HS-5 (cell line): ENCODE data around the gene LCNL1.

ENCODE experiments used
- DNase-seq: peaks from one replicate; pipeline ENCODE4 v3.0.0-alpha.2; 2012; ENCODE audit warnings: low read depth

The LCNL1 gene

DNA sequence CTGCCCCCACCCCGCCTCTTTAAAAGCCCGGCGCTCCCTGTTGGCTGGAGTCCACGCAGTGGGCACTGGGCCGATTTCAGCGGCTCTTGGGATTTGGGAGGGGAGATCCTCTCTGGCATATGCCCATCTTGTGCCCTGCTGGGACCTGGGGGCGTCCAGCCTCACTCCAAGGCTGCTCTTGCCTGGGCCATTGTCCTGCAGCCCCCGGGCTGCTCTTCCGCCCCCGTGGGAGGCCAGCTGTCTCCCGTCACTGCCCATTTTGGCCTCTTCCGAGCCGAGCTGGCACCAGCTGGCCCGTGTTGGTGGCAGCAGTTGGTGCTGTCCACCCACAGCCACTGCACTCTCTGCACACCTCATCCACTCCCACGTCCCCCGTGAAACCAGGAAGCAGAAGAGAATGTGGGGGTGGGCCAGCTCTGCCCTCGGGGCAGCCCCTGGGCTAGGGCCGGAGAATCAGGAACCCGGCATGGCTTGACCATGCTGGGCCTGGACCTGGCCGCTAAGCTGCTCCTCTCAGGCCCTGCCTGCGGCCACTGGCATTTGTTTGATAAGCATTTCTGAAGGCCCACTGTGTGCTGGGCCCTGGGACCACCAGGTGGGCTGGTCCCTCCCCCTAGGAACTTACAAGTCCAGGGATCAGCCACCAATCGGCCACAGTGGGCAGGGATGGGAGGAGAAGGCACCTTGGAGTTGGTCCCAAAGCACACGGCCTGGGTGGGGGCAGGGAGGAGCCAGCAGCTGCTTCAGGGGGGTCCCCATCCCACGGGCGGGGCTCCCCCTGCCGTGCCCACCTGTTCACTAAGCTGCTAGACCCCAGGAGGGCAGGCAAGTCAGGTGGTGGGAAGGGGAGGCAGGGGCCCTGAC is 35.5 kb upstream of the LCNL1 start:
- no peak for DNase-seq

- peak; percentile 15 for DNase-seq
Measured at GRCh38 chr9:136947955-136948510, 34.8 kb upstream of the LCNL1 start.

GRCh38 chr9:136949239-136949816 is 33.5 kb upstream of the LCNL1 start:
- no peak for DNase-seq

DNA sequence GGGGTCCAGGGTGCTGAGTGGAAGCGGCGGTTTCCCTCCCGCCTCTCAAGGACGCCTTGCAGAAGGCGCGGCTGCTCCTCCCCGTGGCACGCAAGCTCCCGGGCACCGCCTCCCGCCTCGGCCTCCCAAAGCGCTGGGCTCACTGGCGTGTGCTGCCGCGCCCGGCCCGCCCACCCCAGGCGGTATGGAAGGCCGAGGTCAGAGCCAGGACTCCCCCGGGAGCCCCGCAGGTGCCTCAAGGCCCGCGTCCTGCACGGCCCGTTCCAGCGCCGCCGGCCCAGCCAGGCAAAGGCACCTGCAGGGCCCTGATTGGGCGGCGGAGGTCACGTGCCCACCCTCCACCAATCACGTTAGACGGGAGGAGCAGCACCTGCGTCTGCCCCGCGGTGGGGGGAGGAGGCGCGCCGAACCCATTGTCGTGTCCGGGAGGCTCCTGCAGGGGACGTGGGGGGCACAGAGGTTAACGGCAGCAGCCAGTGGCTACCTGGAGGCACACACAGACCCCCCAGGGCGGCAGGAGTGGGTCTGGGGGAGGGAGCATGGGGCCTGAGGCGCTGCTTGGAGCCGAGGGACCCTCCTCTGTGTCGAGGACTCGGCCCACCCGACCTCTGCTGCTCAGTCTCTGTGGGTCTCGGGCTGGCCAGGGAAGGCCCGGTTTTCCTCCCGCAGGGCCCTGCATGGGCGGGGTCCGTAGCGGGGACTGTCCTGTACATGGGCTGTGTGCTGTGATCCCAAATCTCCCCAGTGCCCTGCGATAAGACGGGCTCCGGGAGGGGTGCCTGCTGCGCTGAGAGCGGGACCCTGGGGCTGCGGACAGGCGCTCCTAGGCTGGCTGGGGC is 32.8 kb upstream of the LCNL1 start:
- DNase-seq: peak; percentile 50

DNA sequence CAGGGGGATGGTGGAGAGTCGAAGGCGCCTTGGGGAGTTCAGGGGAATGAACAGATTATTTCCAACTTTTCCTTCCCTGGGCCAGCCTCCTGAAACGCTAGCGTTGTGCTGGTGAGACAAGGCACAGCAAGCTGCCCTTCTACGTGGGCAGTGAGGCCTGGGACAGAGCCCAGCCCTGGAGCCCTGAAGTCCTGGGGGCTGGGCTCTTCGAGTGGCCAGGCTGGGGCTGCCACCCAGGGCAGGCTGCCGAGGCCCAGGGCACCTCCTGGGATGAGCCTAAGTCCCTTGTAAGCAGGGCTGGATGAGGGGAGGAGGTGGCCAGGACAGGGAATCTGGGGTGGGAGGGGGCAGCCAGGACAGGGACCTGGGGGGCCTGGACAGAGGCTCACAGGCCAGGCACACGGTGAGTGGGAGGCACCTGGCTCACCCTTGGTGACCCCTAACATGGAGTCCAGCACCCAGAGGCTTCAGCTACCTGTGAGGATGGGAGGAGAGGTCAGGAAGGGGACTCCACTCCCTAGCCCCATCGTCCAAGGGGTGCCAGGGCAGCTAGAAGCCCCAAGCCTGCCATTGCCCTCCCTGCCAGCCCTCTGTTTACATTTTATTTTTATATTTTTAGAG is 32.0 kb upstream of the LCNL1 start:
- DNase-seq: no peak

- DNase-seq: no peak
Measured at GRCh38 chr9:136951541-136952320, 31.1 kb upstream of the LCNL1 start, which contains the start of gene LCN12. TSS of gene LCN12 (plus strand) at chr9:136952273. CDS start at chr9:136952328, 55 bp downstream.

DNA sequence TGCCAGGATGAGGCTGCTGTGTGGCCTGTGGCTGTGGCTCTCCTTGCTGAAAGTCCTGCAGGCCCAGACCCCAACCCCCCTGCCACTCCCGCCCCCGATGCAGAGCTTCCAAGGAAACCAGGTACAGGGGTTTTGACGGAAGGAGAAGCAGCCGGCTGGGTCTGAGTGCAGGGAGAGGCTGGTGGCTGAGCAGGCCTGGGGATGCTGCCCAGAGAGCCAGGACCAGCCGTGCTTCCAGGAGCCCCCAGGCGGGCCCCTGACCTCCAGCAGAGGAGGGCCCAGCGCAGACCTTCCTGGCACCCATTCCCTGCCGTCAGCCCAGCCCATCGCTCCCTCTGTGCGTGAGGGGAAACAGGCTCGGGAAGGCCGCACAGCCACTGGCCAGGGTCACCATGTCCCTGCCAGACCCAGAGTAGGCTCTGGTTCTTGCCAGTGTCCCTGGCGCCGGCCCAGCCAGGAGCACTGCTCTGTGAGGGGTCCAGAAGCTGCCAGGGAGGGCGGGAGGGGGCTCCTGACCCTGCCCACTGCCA is 30.4 kb upstream of the LCNL1 start:
- DNase-seq: no peak

DNA sequence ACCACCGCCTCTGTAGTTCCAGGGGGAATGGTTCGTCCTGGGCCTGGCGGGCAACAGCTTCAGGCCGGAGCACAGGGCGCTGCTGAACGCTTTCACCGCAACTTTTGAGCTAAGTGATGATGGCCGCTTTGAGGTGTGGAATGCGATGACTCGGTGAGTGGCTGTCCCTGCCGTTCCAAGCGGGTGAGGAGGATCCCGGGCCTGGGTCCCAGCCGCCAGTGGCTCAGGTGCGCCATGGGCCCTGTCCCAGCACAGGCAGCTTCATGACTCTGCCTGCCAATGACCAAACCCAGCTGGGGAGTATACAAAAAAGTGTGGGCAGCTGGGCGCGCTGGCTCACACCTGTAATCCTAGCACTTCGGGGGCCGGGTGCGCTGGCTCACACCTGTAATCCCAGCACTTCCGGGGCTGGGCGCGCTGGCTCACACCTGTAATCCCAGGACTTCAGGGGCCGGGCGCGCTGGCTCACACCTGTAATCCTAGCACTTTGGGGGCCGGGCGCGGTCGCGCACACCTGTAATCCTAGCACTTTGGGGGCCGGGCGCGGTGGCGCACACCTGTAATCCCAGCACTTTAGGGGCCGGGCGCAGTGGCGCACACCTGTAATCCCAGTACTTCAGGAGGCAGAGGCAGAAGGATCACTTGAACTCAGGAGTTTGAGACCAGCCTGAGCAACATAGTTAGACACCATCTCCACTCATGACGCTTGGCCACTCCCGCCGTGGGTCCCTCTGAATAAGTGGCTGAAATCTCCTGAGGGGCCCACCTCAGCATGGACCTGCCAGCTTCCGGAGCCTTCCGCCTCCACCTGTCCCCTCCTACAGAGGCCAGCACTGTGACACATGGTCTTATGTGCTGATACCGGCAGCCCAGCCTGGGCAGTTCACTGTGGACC is 29.7 kb upstream of the LCNL1 start:
- DNase-seq: no peak

- DNase-seq: no peak
Measured at GRCh38 chr9:136953771-136954269, 29.0 kb upstream of the LCNL1 start.

- DNase-seq: no peak
Measured at GRCh38 chr9:136954270-136955083, 28.3 kb upstream of the LCNL1 start.

- DNase-seq: no peak
Measured at GRCh38 chr9:136955202-136955942, 27.4 kb upstream of the LCNL1 start.

DNA sequence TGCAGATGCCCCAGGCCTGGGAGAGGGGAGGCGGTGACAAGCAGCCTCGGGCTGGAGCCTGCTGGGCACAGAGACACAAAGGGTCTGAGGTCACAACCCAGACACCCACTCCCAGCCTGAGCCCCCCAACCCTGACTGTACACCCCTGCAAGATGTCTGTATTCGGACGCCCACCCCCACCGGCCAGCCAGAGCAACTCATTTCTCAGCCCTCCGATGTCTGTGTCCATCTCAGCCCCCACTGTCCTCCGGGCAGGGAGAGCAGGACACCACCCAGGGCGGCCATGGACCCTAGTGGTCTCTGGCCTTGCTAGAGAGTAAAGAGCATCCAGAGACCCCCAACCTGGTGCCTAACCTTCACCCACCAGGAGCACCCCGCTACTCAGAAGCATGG is 26.9 kb upstream of the LCNL1 start:
- no peak for DNase-seq

- no peak for DNase-seq
Measured at GRCh38 chr9:136956604-136957003, 26.2 kb upstream of the LCNL1 start.

DNA sequence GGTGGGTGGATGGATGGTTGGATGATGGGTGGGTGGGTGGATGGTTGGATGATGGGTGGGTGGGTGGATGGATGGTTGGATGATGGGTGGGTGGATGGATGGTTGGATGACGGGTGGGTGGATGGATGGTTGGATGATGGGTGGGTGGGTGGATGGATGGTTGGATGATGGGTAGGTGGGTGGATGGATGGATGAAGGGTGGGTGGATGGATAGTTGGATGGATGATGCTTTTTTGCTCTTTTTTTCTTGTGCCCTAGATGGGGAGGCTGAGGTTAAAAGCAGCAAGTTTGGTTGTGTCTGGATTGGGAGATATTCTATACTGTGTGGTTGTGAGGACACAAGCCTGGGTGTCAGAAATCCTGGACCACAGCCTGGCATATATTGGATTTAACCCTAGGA is 25.3 kb upstream of the LCNL1 start:
- DNase-seq: no peak

- no peak for DNase-seq
Measured at GRCh38 chr9:136957901-136958300, 24.9 kb upstream of the LCNL1 start.

DNA sequence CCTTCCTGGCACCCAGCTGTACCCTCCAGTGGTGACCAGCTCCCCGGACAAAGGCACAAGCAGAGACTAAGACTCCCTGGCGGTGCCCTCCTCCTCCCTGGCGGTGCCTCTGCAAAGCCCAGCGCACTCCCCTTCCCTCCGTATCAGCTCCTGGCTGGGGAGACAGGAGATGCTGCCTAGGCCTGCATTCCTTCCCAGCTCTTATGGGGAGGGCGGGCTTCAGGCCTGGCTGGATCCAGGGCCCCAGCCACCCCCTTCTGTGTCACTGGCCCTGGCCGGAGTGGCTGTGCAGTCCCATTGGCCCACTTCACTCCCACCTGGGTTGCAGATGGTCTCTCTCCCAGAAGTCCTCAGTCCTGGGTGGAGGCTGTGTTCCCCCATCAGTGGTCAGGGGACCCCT is 24.3 kb upstream of the LCNL1 start:
- DNase-seq: no peak

DNA sequence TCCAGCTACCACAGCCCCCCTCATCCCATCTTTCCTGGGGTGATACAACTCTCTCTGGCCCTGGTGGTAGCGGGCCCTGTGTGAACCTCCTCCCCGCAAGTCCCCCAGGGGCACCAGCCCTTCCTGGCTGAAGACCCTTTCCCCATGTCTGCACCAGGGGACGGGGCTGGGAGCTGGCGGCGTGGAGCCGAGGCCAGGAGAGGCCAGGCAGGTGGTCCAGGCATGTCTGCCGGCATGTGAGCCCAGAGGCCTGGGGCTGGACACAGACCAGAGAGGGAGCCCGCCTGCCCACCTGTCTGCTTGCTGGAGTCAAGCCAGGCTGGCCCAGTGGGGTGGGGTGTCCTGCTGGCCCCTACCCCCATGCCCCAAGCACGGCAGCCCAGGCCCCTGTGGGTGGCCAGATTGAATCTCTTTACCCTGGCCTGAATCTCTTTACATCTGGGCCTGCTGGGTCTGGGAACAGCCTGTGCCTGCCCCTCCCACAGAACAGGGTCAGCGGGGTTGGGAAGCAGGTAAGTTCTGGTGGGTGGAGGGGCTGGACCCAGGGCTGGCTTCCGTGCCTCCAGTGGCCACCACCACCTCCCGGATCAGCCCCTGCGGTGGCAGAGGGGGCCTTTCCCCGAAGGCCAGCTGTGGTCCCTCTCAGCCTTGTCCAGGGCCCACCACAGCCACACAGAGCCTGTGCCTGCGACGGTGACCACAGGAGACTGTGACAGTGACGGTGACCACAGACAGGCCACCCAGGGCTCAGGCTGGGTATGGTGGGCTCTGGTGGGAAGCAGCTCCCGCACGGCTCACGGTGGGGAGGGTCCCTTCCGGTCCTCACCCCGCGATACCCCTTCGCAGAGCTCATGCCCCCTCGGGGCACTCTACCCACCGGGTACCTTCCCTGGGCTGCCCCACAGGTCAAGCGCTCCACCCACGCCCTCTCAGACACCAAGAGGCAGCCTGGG is 23.6 kb upstream of the LCNL1 start:
- no peak for DNase-seq
